Common myeloid progenitor, CD34-positive (primary cell): ENCODE results near the gene KCND1.

ENCODE experiments used
- CTCF ChIA-PET: fragments of 350-600 bp; sonication (Branson Sonifier 250); formaldehyde crosslinking; loops from one replicate; lab custom pipeline; 2021; ENCODE audit warnings: antibody characterized with exemption; lab: Charles Lee
- POLR2A ChIA-PET: fragments of 350-600 bp; sonication (Branson Sonifier 250); formaldehyde crosslinking; loops from one replicate; lab custom pipeline; 2021; ENCODE audit warnings: antibody characterized with exemption; lab: Charles Lee
- DNase-seq, 3 donors: peaks; one replicate each; pipeline versions ENCODE4 v3.0.0 to v3.0.0-alpha.2; 2013
- H3K27ac ChIP-seq, 2 experiments: 1 replicate in 1 of 2; 2 replicates in 1 of 2; pipeline ENCODE4 v1.7.0; 2013; ENCODE audit warnings: inconsistent platforms in 2 of 2, low read length in 2 of 2, mild to moderate bottlenecking in 2 of 2, low read depth in 1 of 2, moderate library complexity in 1 of 2; ENCODE audit not compliant: severe bottlenecking in 2 of 2, insufficient read depth in 1 of 2, poor library complexity in 1 of 2
- H3K27me3 ChIP-seq, 5 experiments: replicated peaks in 2 of 5; 1 replicate in 3 of 5; 2 replicates in 2 of 5; pipeline versions ENCODE4 v1.6.1 to v1.7.0; 2013; ENCODE audit warnings: low read length in 4 of 5, mild to moderate bottlenecking in 2 of 5, moderate library complexity in 2 of 5, inconsistent platforms in 1 of 5; ENCODE audit not compliant: insufficient read depth in 5 of 5, control insufficient read depth in 4 of 5
- H3K36me3 ChIP-seq, 4 experiments: 1 replicate in 2 of 4; 2 replicates in 2 of 4; pipeline versions ENCODE4 v1.6.1 to v1.7.0; 2013; ENCODE audit warnings: low read length in 3 of 4, control low read depth in 1 of 4, mild to moderate bottlenecking in 1 of 4; ENCODE audit not compliant: control insufficient read depth in 4 of 4, insufficient read depth in 4 of 4
- H3K4me1 ChIP-seq, 4 experiments: 1 replicate in 3 of 4; 2 replicates in 1 of 4; pipeline versions ENCODE4 v1.6.1 to v1.7.1; 2013; ENCODE audit warnings: low read length in 3 of 4, mild to moderate bottlenecking in 3 of 4, control low read depth in 1 of 4, inconsistent platforms in 1 of 4, moderate library complexity in 1 of 4; ENCODE audit not compliant: control insufficient read depth in 4 of 4, insufficient read depth in 4 of 4; ENCODE audit errors: control extremely low read depth in 1 of 4
- H3K4me3 ChIP-seq, 7 experiments: 1 replicate in 4 of 7; 2 replicates in 3 of 7; pipeline versions ENCODE4 v1.5.1 to v1.7.0; 2013; ENCODE audit warnings: mild to moderate bottlenecking in 7 of 7, low read length in 6 of 7, moderate library complexity in 6 of 7, inconsistent platforms in 2 of 7, low read depth in 2 of 7, control low read depth in 1 of 7; ENCODE audit not compliant: insufficient read depth in 4 of 7, control insufficient read depth in 1 of 7; ENCODE audit errors: extremely low read depth in 1 of 7
- H3K9me3 ChIP-seq, 5 experiments: 1 replicate in 4 of 5; 2 replicates in 1 of 5; pipeline versions ENCODE4 v1.6.1 to v1.7.1; 2013; ENCODE audit warnings: low read length in 4 of 5, mild to moderate bottlenecking in 2 of 5, inconsistent platforms in 1 of 5, low read depth in 1 of 5, moderate library complexity in 1 of 5; ENCODE audit not compliant: control insufficient read depth in 4 of 5, insufficient read depth in 2 of 5; ENCODE audit errors: control extremely low read depth in 1 of 5
- WGBS: methylation state at CpG from one replicate; pipeline ENCODE4 v1.1.5; 2013; ENCODE audit not compliant: insufficient coverage; 5-methylcytosine and 5-hydroxymethylcytosine counted together

The KCND1 gene

DNA sequence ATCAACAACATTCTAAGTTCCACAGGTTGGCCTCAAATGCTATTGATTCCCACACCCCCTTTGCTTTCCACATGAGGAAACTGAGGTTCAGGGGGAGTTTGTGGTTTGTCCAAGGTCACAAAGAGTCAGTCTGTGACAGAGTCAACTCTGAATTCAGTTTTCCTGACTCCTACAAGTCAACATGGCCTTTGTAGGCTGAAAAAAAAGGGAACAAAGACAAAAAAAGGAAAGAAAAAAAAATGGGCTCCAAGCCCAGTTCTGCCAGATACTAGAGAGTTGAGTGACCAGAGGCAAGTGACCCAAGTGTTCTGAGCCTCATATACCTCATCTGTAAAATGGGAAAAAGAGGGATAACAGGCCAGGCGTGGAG is 36.4 kb downstream of the KCND1 start:
- WGBS = 80% methylated on average over 1 of the region's 1 CpG
- POLR2A ChIA-PET = interaction anchor here (1.7 kb wide), 1 partner anchor 11 kb away, joined by 4 read pairs; no protein-coding TSS in a partner anchor

DNA sequence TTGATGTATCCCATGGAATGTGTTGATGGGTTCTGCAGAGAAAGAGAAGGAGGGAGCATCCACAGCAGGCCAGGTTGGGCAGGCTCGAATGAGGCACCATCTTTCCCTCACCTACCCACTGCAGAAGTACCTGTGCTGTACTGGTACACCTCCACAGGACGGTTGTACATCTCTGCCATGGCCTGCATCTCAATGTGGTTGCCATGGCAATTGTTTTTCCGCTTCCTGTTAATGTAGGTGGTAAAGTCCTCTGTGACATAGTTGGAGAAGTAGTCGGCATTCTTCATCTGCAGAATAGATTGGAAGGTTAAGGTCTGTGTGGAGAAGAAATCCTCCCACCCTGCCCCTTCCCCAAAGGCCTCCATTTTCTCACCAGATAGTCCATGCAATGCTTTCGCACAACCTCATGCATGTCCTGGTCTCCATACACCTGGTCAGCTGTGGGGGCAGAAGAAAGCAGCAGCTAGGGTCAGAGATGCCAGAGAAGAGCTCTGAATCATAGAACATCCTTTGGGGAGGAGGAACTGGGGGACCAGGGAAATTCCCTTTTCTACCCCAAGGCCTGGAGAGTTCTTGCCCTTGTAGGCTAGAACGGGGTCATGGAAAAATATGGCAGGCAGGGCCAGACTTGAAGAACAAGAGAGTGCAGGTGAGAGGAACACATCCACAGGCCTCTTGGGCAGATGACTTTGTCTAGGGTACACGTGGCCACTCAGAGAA is 36.9 kb downstream of the KCND1 start:
- Histone ChIP-seq H3K9me3 (no peaks in the 10 kb centered on the region), H3K36me3 (peaks cover 4 to 28% (median 16%) of the 10 kb centered on the region in 4 experiments), H3K27me3 (peaks cover 0 to 4% (median 0%) of the 10 kb centered on the region in 5 experiments), H3K27ac (no peak overlapping the region), H3K4me1 (peaks cover 17 to 50% (median 47%) of the 10 kb centered on the region in 4 experiments), H3K4me3 (peak overlapping the region in 2 of 7 experiments; percentile 26 to 28)
- CTCF ChIA-PET = no interaction called here
- POLR2A ChIA-PET = no interaction called here
- 45% methylated on average over 2 of the region's 7 CpGs for WGBS
- no peak for DNase-seq

More for the DNA sequence above, 36.4 kb downstream of the KCND1 start:
- Histone ChIP-seq H3K27ac (no peak overlapping the region), H3K4me1 (peaks cover 21 to 56% (median 52%) of the 10 kb centered on the region in 4 experiments), H3K36me3 (peaks cover 6 to 25% (median 14%) of the 10 kb centered on the region in 4 experiments), H3K4me3 (peak overlapping the region in 2 of 7 experiments; percentile 26 to 28), H3K9me3 (no peaks in the 10 kb centered on the region), H3K27me3 (peaks cover 0 to 4% (median 0%) of the 10 kb centered on the region in 5 experiments)
- CTCF ChIA-PET = no interaction called here
- DNase-seq = no peak

DNA sequence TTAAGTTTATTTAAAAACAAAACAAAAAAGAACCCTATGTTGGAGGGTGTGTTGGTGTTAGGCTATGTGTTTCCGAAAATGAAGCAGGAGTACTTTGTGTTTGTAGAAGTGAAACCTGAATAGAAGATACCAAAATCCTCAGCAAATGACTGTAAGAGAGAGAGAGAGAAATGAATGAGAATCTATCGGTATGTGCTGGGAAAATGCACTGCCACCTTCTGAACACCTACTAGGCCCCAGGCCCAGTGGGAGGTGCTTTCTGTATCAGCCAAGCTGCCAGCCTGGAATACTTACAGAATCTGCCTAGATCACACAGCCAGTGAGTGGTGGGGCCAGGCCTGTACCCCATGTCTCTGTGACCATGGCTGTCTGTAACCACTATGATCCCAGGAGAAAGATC is 37.9 kb downstream of the KCND1 start:
- H3K4me3 ChIP-seq = no peak overlapping the region
- peaks cover 10 to 41% (median 37%) of the 10 kb centered on the region in 4 experiments for H3K4me1 ChIP-seq
- no peak overlapping the region for H3K27ac ChIP-seq
- DNase-seq = no peak
- POLR2A ChIA-PET = no interaction called here
- H3K27me3 ChIP-seq = peaks cover 0 to under 1% (median 0%) of the 10 kb centered on the region in 5 experiments
- WGBS = 83% methylated on average over 1 of the region's 2 CpGs
- CTCF ChIA-PET = no interaction called here
- H3K36me3 ChIP-seq = peaks cover 4 to 28% (median 16%) of the 10 kb centered on the region in 4 experiments
- no peaks in the 10 kb centered on the region for H3K9me3 ChIP-seq

DNA sequence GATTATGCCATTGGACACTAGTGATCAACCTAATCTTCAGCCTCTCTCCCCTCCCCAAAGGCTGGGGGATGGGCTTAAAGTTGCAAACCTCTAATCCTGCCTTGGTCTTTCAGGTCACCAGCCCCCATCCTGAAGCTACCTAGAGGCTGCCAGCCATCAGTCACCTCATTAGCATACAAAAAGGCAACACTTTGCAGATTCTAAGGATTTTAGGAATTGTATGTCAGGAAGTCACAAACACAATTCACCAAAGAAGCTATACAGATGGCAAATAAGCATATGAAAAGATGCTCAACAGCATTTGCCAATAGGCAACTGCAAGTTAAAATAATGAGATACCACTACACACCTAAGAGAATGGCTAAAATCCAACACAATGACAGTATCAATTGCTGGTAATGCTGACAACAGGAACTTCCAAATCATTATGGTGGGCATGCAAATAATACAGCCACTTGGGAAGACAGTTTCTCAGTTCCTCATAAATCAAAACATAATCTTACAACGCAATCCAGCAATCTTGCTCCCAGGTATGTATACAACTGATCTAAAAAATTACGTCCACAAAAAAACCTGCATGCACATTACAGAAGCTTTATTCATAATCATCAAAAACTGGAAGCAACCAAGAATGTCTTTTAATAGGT is 43.8 kb downstream of the KCND1 start:
- Histone ChIP-seq H3K36me3 (peaks cover 4 to 43% (median 19%) of the 10 kb centered on the region in 4 experiments), H3K9me3 (no peaks in the 10 kb centered on the region), H3K27ac (no peak overlapping the region), H3K27me3 (no peaks in the 10 kb centered on the region), H3K4me3 (no peak overlapping the region), H3K4me1 (peaks cover 0 to 3% (median 2%) of the 10 kb centered on the region in 4 experiments)
- ChIA-PET CTCF (interaction anchor here (1.3 kb wide), 1 partner anchor 12 kb away, joined by 5 read pairs; no protein-coding TSS in a partner anchor), POLR2A (no interaction called here)
- WGBS = 80% methylated on average over 1 of the region's 2 CpGs
- no peak for DNase-seq

DNA sequence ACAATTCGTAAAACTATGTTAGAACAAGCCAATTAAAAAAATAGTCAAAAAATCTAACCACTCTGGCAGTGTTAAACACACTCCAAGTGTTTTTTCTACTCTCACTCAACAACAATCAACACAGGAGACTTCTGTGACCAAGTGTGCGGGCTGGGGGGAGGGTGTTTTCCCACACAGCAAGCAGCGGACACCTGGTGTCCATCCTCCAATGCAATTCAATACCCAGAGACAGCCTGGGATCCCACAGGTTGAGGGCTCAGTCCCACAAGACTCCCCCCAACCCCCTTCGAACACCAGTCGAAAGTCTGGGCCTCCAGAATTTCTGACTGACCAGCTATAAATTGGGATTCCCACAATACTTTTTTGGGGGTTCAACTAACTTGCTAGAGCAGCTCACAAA is 44.5 kb downstream of the KCND1 start:
- H3K36me3 ChIP-seq = peaks cover 4 to 48% (median 21%) of the 10 kb centered on the region in 4 experiments
- no peaks in the 10 kb centered on the region for H3K27me3 ChIP-seq
- POLR2A ChIA-PET = no interaction called here
- H3K4me3 ChIP-seq = no peak overlapping the region
- peaks cover 0 to 5% (median 2%) of the 10 kb centered on the region in 4 experiments for H3K4me1 ChIP-seq
- no peak overlapping the region for H3K27ac ChIP-seq
- CTCF ChIA-PET = interaction anchor here (1.3 kb wide), 1 partner anchor 13 kb away, joined by 5 read pairs; no protein-coding TSS in a partner anchor
- no peaks in the 10 kb centered on the region for H3K9me3 ChIP-seq
- WGBS = no CpG with 5 or more reads among the region's 5 CpGs
- no peak for DNase-seq

DNA sequence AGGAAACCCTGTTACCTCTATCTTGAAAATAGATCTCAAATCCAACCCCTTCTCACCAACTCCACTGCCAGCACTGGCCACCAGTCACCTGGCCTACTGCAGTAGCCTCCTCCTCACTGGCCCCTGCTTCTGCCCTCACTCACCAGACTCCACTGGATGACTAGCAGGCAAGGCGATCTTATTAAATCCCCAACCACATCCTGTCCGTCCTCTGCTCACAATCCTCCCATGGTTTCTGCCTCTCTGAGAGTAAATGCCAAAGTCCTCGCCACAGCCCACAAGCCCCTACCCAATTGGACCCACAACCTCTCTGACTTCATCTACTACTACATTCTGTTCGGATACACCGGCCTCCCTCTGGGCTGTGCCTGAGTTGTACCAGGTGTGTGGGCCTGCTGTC is 47.4 kb downstream of the KCND1 start:
- CTCF ChIA-PET = interaction anchor here (0.6 kb wide), 1 partner anchor 29 kb away, joined by 4 read pairs; no protein-coding TSS in a partner anchor
- H3K27ac ChIP-seq = no peak overlapping the region
- POLR2A ChIA-PET = interaction anchor here (1.0 kb wide), 1 partner anchor 12 kb away, joined by 4 read pairs; no protein-coding TSS in a partner anchor

More for the DNA sequence above, 47.4 kb downstream of the KCND1 start:
- 89% methylated on average over 3 of the region's 5 CpGs for WGBS
- DNase-seq = no peak
- peaks cover 12 to 30% (median 23%) of the 10 kb centered on the region in 4 experiments for H3K4me1 ChIP-seq
- no peak overlapping the region for H3K4me3 ChIP-seq
- H3K27me3 ChIP-seq = no peaks in the 10 kb centered on the region
- H3K36me3 ChIP-seq = peaks cover 4 to 43% (median 20%) of the 10 kb centered on the region in 4 experiments
- no peaks in the 10 kb centered on the region for H3K9me3 ChIP-seq
